Transverse colon (tissue), 4 donors: ENCODE measurements around the gene RAPGEF1.

ENCODE experiments used
- EP300 ChIP-seq: sonication (generic); formaldehyde crosslinking; IDR thresholded peaks from one replicate; pipeline ENCODE4 v1.6.1; 2017; ENCODE audit warnings: antibody characterized with exemption, low read depth
- POLR2A ChIP-seq: fragments of 450-650 bp; IDR thresholded peaks from one replicate; pipeline ENCODE4 v1.6.1; 2016; ENCODE audit warnings: antibody characterized with exemption, mild to moderate bottlenecking, moderate library complexity
- POLR2AphosphoS5 ChIP-seq, 3 donors: sonication (generic); formaldehyde crosslinking; IDR thresholded peaks; one replicate each; pipeline ENCODE4 v1.6.1; 2016; ENCODE audit warnings: antibody characterized with exemption in 3 of 3
- TF ChIP-seq, protein P1 (sequence below), 5 experiments: fragments of 200-600 bp in 3 of 5; fragments of 450-650 bp in 2 of 5; sonication (generic) in 3 of 5; IDR thresholded peaks; 1 replicate in 2 of 5; 2 replicates in 3 of 5; pipeline ENCODE4 v1.5.1; 2016 to 2017; ENCODE audit warnings: antibody characterized with exemption in 5 of 5, inconsistent platforms in 3 of 5, mild to moderate bottlenecking in 2 of 5, moderate library complexity in 1 of 5

DNA sequence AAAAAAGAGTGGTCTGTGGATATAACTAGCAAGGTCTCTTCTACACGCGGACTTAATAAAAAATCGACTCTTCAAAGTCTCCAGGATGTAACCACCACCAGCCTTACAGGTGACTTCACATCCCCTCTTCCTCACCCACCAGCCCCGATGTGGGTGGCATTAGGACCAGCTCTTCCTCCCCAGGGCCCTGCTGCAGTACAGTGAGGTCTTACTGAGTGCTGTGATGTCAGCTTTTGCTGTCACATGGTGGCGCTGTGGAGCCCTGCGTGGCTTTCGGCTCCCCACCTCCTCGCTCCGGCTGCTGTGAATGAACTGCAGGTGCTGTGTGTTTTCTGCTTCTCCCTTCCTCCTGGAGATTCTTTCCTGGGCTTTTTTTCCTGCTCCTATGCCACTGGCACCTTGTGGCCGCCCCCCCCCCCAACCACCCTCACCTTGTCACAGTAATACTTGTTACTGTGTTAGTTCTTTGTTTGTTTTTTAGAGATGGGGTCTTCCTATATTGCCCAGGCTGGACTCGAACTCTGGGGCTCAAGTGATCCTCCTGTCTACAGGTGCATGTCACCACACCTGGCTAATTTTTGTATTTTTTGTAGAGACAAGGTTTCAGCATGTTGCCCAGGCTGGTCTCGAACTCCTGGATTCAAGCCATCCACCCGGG is 15.8 kb upstream of the RAPGEF1 start:
- TF ChIP-seq, protein P1, sequence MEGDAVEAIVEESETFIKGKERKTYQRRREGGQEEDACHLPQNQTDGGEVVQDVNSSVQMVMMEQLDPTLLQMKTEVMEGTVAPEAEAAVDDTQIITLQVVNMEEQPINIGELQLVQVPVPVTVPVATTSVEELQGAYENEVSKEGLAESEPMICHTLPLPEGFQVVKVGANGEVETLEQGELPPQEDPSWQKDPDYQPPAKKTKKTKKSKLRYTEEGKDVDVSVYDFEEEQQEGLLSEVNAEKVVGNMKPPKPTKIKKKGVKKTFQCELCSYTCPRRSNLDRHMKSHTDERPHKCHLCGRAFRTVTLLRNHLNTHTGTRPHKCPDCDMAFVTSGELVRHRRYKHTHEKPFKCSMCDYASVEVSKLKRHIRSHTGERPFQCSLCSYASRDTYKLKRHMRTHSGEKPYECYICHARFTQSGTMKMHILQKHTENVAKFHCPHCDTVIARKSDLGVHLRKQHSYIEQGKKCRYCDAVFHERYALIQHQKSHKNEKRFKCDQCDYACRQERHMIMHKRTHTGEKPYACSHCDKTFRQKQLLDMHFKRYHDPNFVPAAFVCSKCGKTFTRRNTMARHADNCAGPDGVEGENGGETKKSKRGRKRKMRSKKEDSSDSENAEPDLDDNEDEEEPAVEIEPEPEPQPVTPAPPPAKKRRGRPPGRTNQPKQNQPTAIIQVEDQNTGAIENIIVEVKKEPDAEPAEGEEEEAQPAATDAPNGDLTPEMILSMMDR (IDR thresholded peaks at IDR 0.05): peak; percentile 50 to 78 (median 64)
- TF ChIP-seq POLR2AphosphoS5 (IDR thresholded peaks at IDR 0.05) (no peak), POLR2A (no peak), EP300 (no peak)
